DMS 273 (cell line): Measurements from ENCODE around the gene PCAT7.
A peak's percentile ranks its signal among the peaks of the same experiment; 100 is the strongest.

ENCODE experiments used
- DNase-seq: peaks from one replicate; lab custom pipeline; 2025; ENCODE audit not compliant: unreplicated experiment; lab: John Stamatoyannopoulos, UW

Gene PCAT7

GRCh38 chr9:94602666-94603065, 47.8 kb downstream of the PCAT7 start:
- DNase-seq, result no peak

- peak; percentile 75 for DNase-seq
These were observed 48.6 kb downstream of the PCAT7 start for GRCh38 chr9:94603259-94604160.

GRCh38 chr9:94606646-94607422, 52.0 kb downstream of the PCAT7 start:
- no peak for DNase-seq

GRCh38 chr9:94607423-94607691, 52.5 kb downstream of the PCAT7 start:
- DNase-seq, result no peak

GRCh38 chr9:94610181-94610606, 55.3 kb downstream of the PCAT7 start:
- no peak for DNase-seq

GRCh38 chr9:94611638-94612068, 56.8 kb downstream of the PCAT7 start:
- no peak for DNase-seq

- no peak for DNase-seq
These were observed 57.2 kb downstream of the PCAT7 start for GRCh38 chr9:94612071-94612470.

- DNase-seq, result no peak
These were observed 58.1 kb downstream of the PCAT7 start for GRCh38 chr9:94613003-94613402.

- no peak for DNase-seq
These were observed 64.1 kb downstream of the PCAT7 start for GRCh38 chr9:94619026-94619425.
